ENCODE measurements around the gene CHST13.

- TF ChIP-seq CTCF (conservative IDR thresholded peaks at IDR 0.05; ENCODE audit: low read length) (no peak), EZH2phosphoT487 (IDR thresholded peaks at IDR 0.05; ENCODE audit: borderline replicate concordance) (no peak)
Measured at GRCh38 chr3:126500016-126500415, 23.9 kb upstream of the CHST13 start.

Data from Loucy (cell line).